T-cell (primary cell): ENCODE measurements around the gene CELF2. TPM values are rescaled to one million over a fixed set of nuclear protein-coding genes. Genes with fewer than 3 reads are reported as not detected.

ENCODE experiments used
- ATAC-seq, 4 experiments: fragments of 200-7000 bp in 3 of 4; fragments of 150-1000 bp in 1 of 4; cut with Tn5 transposase; replicated peaks in 1 of 4; 1 replicate in 3 of 4; 2 replicates in 1 of 4; pipeline ENCODE4 v1.10.0; 2021; ENCODE audit warnings: moderate library complexity in 3 of 4, mild to moderate bottlenecking in 2 of 4, moderate number of reproducible peaks in 1 of 4
- CTCF ChIA-PET, 2 donors: fragments of 300-600 bp; sonication (Branson Sonifier 250); formaldehyde crosslinking; loops; one replicate each; lab custom pipeline; 2022; ENCODE audit warnings: antibody characterized with exemption in 2 of 2; lab: Charles Lee
- POLR2A ChIA-PET, 2 donors: fragments of 300-600 bp; sonication (Branson Sonifier 250); formaldehyde crosslinking; loops; one replicate each; lab custom pipeline; 2022; ENCODE audit warnings: antibody characterized with exemption in 2 of 2; lab: Charles Lee
- DNase-seq, 35 experiments: peaks; one replicate each; pipeline versions ENCODE4 v3.0.0 to v3.0.0-alpha.2; 2013 to 2023
- H3K27ac ChIP-seq: one replicate; pipeline ENCODE4 v1.5.1; 2013; ENCODE audit warnings: low read length
- H3K27me3 ChIP-seq, 2 experiments: replicated peaks in 1 of 2; 1 replicate in 1 of 2; 2 replicates in 1 of 2; pipeline versions ENCODE4 v1.6.1 to v1.7.0; 2013; ENCODE audit warnings: low read length in 1 of 2, mixed read lengths in 1 of 2; ENCODE audit not compliant: control insufficient read depth in 2 of 2, insufficient read depth in 2 of 2; ENCODE audit errors: extremely low read depth in 1 of 2
- H3K36me3 ChIP-seq, 2 donors: 1 replicate in 1 of 2; 2 replicates in 1 of 2; pipeline versions ENCODE4 v1.6.1 to v1.7.0; 2013; ENCODE audit warnings: low read length in 1 of 2; ENCODE audit not compliant: control insufficient read depth in 2 of 2, insufficient read depth in 1 of 2; ENCODE audit errors: extremely low read depth in 1 of 2
- H3K4me1 ChIP-seq, 2 experiments: 1 replicate in 1 of 2; 2 replicates in 1 of 2; pipeline versions ENCODE4 v1.6.1 to v1.7.0; 2013; ENCODE audit warnings: low read length in 2 of 2, mixed read lengths in 1 of 2; ENCODE audit not compliant: insufficient read depth in 2 of 2, control insufficient read depth in 1 of 2; ENCODE audit errors: extremely low read depth in 1 of 2
- H3K4me3 ChIP-seq, 2 donors: 1 replicate in 1 of 2; 2 replicates in 1 of 2; pipeline versions ENCODE4 v1.5.1 to v1.7.0; 2013; ENCODE audit warnings: mild to moderate bottlenecking in 2 of 2, low read length in 1 of 2, moderate library complexity in 1 of 2; ENCODE audit not compliant: control insufficient read depth in 1 of 2; ENCODE audit errors: extremely low read depth in 1 of 2
- H3K9me3 ChIP-seq: 2 replicates; pipeline ENCODE4 v1.7.0; 2013
- H3K27ac Mint-ChIP-seq, 2 donors: one replicate each; pipeline ENCODE4 v1.8.0; 2020 to 2021; ENCODE audit warnings: mild to moderate bottlenecking in 2 of 2, mixed read lengths in 2 of 2
- H3K27me3 Mint-ChIP-seq, 2 donors: one replicate each; pipeline ENCODE4 v1.8.0; 2021 to 2022; ENCODE audit warnings: mixed read lengths in 2 of 2
- H3K36me3 Mint-ChIP-seq: one replicate; pipeline ENCODE4 v1.8.0; 2021; ENCODE audit warnings: mixed read lengths
- H3K4me1 Mint-ChIP-seq, 3 donors: one replicate each; pipeline ENCODE4 v1.8.0; 2020 to 2022; ENCODE audit warnings: mixed read lengths in 3 of 3, mild to moderate bottlenecking in 1 of 3
- H3K4me3 Mint-ChIP-seq, 3 donors: one replicate each; pipeline ENCODE4 v1.8.0; 2020 to 2022; ENCODE audit warnings: mild to moderate bottlenecking in 3 of 3, mixed read lengths in 3 of 3, moderate library complexity in 3 of 3
- H3K9me3 Mint-ChIP-seq, 3 donors: one replicate each; pipeline ENCODE4 v1.8.0; 2020 to 2022; ENCODE audit warnings: mixed read lengths in 3 of 3
- WGBS: methylation state at CpG from one replicate; pipeline ENCODE4 v1.1.5; 2013; ENCODE audit warnings: missing lambda C conversion rate; ENCODE audit not compliant: insufficient coverage; 5-methylcytosine and 5-hydroxymethylcytosine counted together
- total RNA-seq, 35 experiments: library from RNA in 6 of 35; stranded (reverse) in 6 of 35; fragments of 120-200 nt in 1 of 35; gene quantifications; one replicate each; pipeline versions ENCODE4 v1.2.1 to v1.2.4 and lab custom pipeline; 2013 to 2026

The CELF2 gene
- total RNA-seq, 5 donors from 2014 or later (not counting 1 experiment from before 2014, with no cell fraction given): 149 to 225 (median 166) TPM

DNA sequence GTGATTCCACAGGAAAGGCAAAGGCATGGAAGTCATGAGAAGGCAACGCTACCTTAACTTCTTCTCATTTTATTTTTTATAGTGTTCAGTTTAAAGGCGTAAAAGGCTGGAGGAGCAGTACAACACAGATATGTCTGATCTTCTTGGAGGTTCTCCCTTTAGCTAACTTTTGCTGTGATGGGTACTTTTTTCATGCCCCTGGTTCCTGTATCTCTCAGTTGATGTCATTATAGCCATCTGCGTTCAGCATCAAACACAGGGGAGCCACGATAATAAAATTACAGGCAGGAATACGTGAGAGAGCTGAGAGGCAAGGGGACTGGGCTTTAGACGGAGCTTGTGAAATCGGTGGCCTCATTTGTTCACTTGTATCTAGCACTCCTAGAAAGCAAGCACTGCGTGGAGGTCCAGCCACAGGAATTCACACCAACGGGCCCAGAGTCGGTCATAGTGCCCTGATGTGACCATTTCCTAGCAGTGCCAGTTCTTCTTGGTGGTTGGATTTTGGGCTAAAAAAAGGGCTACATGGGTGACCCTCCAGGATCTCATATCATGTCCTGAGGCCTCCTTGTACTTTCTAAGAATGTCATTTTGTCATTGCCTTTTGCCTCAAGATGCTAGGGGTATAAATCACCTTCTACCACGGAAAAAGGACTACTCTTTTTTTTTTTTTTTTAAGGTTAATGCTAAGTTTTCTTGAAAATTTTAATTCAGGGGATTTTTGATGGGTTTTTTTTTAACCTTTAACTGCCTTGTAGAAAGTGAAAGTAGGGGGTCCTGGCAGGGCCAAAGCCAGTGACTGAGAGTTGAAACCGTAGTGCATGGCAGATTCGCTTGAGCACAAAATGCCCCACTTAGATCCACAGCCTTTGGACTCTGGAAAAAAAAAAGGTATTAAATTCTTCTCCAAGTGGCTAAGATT lies 191.5 kb downstream of the CELF2 start:
- WGBS: 23% methylated on average over 7 of the region's 13 CpGs
- ChIA-PET CTCF (interaction anchor here (0.7 to 2.3 kb wide), 7 partner anchors 11 to 96 kb away, joined by 3 to 12 read pairs (median 4); no protein-coding TSS in a partner anchor), POLR2A (interaction anchor here in 1 of 2 donors (0.7 to 1.5 kb wide), 3 partner anchors 30 to 59 kb away, joined by 3 to 4 read pairs (median 3); no protein-coding TSS in a partner anchor)
- DNase-seq: peak in 4 of 35 experiments; percentile 17 to 65 (median 34)
- no peaks in the 10 kb centered on the region for H3K9me3 ChIP-seq
- H3K4me3 ChIP-seq: peak overlapping the region in 1 of 2 donors; percentile 48
- Mint-ChIP-seq H3K4me1 (peaks cover 98 to 100% (median 100%) of the 10 kb centered on the region in 3 donors), H3K4me3 (peak overlapping the region; percentile 70 to 76 (median 75)), H3K27me3 (no peaks in the 10 kb centered on the region), H3K9me3 (no peaks in the 10 kb centered on the region), H3K27ac (peak overlapping the region; percentile 77 to 82), H3K36me3 (peaks cover 55% of the 10 kb centered on the region)
- H3K27ac ChIP-seq: peak overlapping the region; percentile 57
- H3K36me3 ChIP-seq: peaks cover 11 to 68% of the 10 kb centered on the region in 2 donors
- peak in 3 of 4 experiments; percentile 28 to 58 (median 31) for ATAC-seq
- no peaks in the 10 kb centered on the region for H3K27me3 ChIP-seq
- peaks cover 34 to 86% of the 10 kb centered on the region in 2 experiments for H3K4me1 ChIP-seq

DNA sequence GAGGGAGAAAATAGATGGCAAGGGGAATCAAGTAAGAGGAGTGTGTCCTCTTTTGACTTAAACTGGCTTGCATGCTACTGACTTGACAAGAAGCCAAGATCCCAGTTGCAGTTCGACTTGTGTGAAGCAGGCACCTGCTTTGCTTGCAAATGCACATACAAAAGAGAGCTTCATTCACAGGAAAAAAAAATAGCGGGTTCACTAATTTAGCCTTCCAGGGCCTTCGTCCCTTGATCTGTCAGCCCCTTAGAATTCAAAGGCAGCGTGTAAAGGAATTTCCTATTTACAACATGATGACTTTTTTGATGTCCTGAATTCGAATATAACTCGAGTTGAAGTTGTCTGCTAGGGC lies 192.1 kb downstream of the CELF2 start:
- H3K36me3 Mint-ChIP-seq: peaks cover 57% of the 10 kb centered on the region
- no peak overlapping the region for H3K4me3 ChIP-seq
- ChIA-PET CTCF (interaction anchor here (0.7 to 2.3 kb wide), 6 partner anchors 11 to 96 kb away, joined by 3 to 12 read pairs (median 4); no protein-coding TSS in a partner anchor), POLR2A (interaction anchor here (0.6 to 1.5 kb wide), 3 partner anchors 41 to 60 kb away, joined by 3 to 4 read pairs (median 3); no protein-coding TSS in a partner anchor)
- H3K4me3 Mint-ChIP-seq: peak overlapping the region; percentile 70 to 76 (median 75)
- peaks cover 98 to 100% (median 100%) of the 10 kb centered on the region in 3 donors for H3K4me1 Mint-ChIP-seq
- H3K36me3 ChIP-seq: peaks cover 11 to 67% of the 10 kb centered on the region in 2 donors
- peak in 1 of 35 experiments; percentile 59 for DNase-seq
- WGBS: 0% methylated on average over 1 of the region's 6 CpGs
- H3K9me3 Mint-ChIP-seq: no peaks in the 10 kb centered on the region
- peak overlapping the region; percentile 57 for H3K27ac ChIP-seq
- peak in 1 of 4 experiments; percentile 20 for ATAC-seq
- no peaks in the 10 kb centered on the region for H3K27me3 ChIP-seq
- H3K4me1 ChIP-seq: peaks cover 34 to 85% of the 10 kb centered on the region in 2 experiments
- peak overlapping the region; percentile 77 to 82 for H3K27ac Mint-ChIP-seq
- no peaks in the 10 kb centered on the region for H3K9me3 ChIP-seq
- no peaks in the 10 kb centered on the region for H3K27me3 Mint-ChIP-seq

DNA sequence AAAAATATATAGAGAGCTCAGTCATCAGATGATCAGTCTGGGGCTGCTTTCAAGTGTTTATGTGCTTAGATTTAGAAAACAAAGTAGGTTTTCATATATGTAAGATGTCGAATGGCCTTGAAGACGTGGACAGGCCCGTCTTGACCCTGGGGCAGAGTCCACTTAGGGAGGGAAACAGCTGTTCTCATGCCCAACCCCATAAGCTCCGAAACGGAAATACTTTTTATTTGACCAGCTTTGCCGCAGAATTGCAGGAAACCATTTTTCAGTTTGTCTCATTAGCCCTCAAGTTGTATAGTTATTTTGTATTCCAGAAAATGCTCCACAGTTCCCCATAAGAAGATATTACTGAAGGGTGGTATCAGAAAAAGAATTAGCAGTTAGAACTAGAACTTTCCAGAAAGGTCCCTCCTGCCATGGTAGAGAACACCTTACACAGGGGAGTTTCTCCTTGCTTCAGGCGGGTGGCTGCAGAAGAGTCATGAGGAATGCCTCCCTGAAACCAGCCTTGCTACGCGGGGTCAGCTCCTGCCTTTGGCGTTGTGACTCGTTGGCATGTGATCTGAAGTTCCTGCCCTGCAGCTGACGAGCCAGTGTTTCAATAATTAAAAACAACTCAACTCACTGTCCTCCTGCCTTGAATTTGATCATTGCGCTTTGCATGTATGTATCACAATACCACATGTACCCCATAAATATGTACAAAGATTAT lies 192.7 kb downstream of the CELF2 start:
- H3K27ac ChIP-seq: peak overlapping the region; percentile 57
- DNase-seq (no peak), ATAC-seq (no peak)
- CTCF ChIA-PET: interaction anchor here (0.5 to 2.3 kb wide), 7 partner anchors 10 to 97 kb away, joined by 3 to 12 read pairs (median 5); no protein-coding TSS in a partner anchor
- POLR2A ChIA-PET: interaction anchor here (0.6 to 1.5 kb wide), 3 partner anchors 45 to 61 kb away, joined by 3 to 4 read pairs (median 3); no protein-coding TSS in a partner anchor
- H3K4me3 Mint-ChIP-seq: peak overlapping the region; percentile 70 to 76 (median 75)
- no peaks in the 10 kb centered on the region for H3K9me3 ChIP-seq
- no peaks in the 10 kb centered on the region for H3K27me3 Mint-ChIP-seq
- peaks cover 98 to 100% (median 100%) of the 10 kb centered on the region in 3 donors for H3K4me1 Mint-ChIP-seq
- H3K36me3 Mint-ChIP-seq: peaks cover 57% of the 10 kb centered on the region
- WGBS: 80% methylated on average over 1 of the region's 13 CpGs
- H3K4me3 ChIP-seq: peak overlapping the region in 1 of 2 donors; percentile 20
- H3K27me3 ChIP-seq: no peaks in the 10 kb centered on the region
- H3K36me3 ChIP-seq: peaks cover 11 to 66% of the 10 kb centered on the region in 2 donors
- no peaks in the 10 kb centered on the region for H3K9me3 Mint-ChIP-seq
- H3K4me1 ChIP-seq: peaks cover 34 to 87% of the 10 kb centered on the region in 2 experiments
- peak overlapping the region; percentile 82 to 86 for H3K27ac Mint-ChIP-seq

DNA sequence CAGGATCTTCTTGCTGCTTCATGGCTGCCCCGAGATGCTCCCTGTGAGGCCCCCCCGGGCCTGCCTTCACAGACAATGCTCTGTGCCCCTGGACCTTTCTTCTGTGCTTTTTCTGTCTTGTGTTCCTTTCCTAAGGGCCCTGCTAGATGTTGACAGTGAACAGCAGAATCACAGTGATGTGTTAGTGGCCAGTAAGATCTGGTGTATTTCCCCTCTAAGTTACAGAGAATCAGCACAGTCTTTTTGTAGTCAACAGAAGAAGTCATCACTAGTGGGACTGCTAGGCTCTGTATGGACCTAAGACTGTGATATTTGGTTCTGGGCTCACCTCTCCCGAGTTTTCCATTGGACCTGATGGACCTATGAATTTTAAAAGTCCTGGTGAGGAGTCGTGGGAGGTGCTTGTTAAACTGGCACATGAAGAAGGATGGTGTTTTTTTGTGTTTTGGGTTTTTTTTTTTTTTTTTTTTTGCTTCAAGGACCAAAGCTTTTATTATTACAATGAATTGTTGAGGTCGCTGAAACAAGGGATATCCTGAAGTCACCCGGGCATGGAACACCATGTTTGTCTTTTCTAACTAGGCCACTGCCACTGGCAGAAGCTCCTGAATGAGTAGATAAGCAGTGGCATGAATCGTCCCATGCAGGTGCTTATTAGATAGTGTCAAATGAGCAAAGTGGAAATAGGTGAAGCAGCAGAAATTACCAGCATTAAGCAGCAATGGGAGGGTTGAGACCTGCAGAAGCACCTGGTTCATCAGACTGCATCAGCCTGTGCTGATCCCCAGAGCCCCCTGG lies 194.8 kb downstream of the CELF2 start:
- Histone ChIP-seq H3K9me3 (no peaks in the 10 kb centered on the region), H3K4me3 (no peak overlapping the region), H3K36me3 (peaks cover 4 to 65% of the 10 kb centered on the region in 2 donors), H3K4me1 (peaks cover 25 to 78% of the 10 kb centered on the region in 2 experiments), H3K27ac (peak overlapping the region; percentile 3), H3K27me3 (no peaks in the 10 kb centered on the region)
- ATAC-seq (peak in 1 of 4 experiments; percentile 14), DNase-seq (no peak)
- CTCF ChIA-PET: interaction anchor here (0.6 to 1.2 kb wide), 3 partner anchors 31 to 100 kb away, joined by 3 to 8 read pairs (median 3); no protein-coding TSS in a partner anchor
- 44% methylated on average over 4 of the region's 7 CpGs for whole genome bisulfite sequencing
- H3K4me1 Mint-ChIP-seq: peaks cover 98 to 100% (median 100%) of the 10 kb centered on the region in 3 donors
- peak overlapping the region; percentile 80 to 89 for H3K27ac Mint-ChIP-seq
- H3K27me3 Mint-ChIP-seq: no peaks in the 10 kb centered on the region
- POLR2A ChIA-PET: interaction anchor here (0.5 to 1.4 kb wide), 5 partner anchors 63 to 123 kb away, joined by 3 to 6 read pairs (median 4); no protein-coding TSS in a partner anchor
- no peaks in the 10 kb centered on the region for H3K9me3 Mint-ChIP-seq
- peaks cover 55% of the 10 kb centered on the region for H3K36me3 Mint-ChIP-seq
- peak overlapping the region in 2 of 3 donors; percentile 7 to 48 for H3K4me3 Mint-ChIP-seq

DNA sequence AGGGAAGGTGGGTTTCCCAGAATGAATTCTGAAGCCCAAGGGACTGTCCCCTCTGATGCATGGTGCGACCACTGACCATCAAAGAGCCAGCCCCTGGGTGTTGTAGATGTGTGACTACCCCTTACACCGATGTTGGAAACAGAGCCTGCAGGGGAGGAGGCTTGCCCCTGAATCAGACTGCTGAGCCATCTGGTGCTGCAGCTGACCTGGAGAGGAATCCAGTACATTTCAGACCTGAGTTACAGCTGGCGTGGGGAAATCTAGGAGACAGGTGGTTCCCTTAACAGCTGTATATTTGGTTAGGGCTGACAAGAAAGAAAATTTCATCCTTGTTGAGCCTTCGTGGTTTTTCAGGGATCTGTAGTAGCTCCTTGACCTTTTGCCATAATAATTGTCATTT lies 195.5 kb downstream of the CELF2 start:
- CTCF ChIA-PET: interaction anchor here in 1 of 2 donors (0.6 to 1.2 kb wide), 3 partner anchors 32 to 101 kb away, joined by 3 to 8 read pairs (median 3); no protein-coding TSS in a partner anchor
- H3K27ac ChIP-seq: no peak overlapping the region
- WGBS: 20% methylated on average over 1 of the region's 4 CpGs
- no peak for DNase-seq
- peaks cover 3 to 70% of the 10 kb centered on the region in 2 donors for H3K36me3 ChIP-seq
- ATAC-seq: no peak
- no peak overlapping the region for H3K4me3 ChIP-seq
- POLR2A ChIA-PET: interaction anchor here (0.6 to 1.4 kb wide), 4 partner anchors 64 to 122 kb away, joined by 3 to 6 read pairs (median 5); no protein-coding TSS in a partner anchor
- Mint-ChIP-seq H3K36me3 (peaks cover 58% of the 10 kb centered on the region), H3K4me1 (peaks cover 98 to 100% (median 100%) of the 10 kb centered on the region in 3 donors), H3K27ac (peak overlapping the region; percentile 50 to 80), H3K9me3 (no peaks in the 10 kb centered on the region), H3K27me3 (no peaks in the 10 kb centered on the region), H3K4me3 (peak overlapping the region in 1 of 3 donors; percentile 22)
- no peaks in the 10 kb centered on the region for H3K27me3 ChIP-seq
- no peaks in the 10 kb centered on the region for H3K9me3 ChIP-seq
- peaks cover 23 to 73% of the 10 kb centered on the region in 2 experiments for H3K4me1 ChIP-seq
